Fibroblast of skin of scalp (primary cell): ENCODE measurements around the gene HDDC2.

Source experiments
- DNase-seq: peaks from one replicate; pipeline ENCODE4 v3.0.0-alpha.2; 2013

Gene HDDC2

GRCh38 chr6:125269328-125269985 is 32.3 kb downstream of the HDDC2 start:
- DNase-seq = no peak

GRCh38 chr6:125268765-125269164 is 33.0 kb downstream of the HDDC2 start:
- no peak for DNase-seq

- DNase-seq = no peak
Measured at GRCh38 chr6:125267806-125268523, 33.8 kb downstream of the HDDC2 start.

- no peak for DNase-seq
Measured at GRCh38 chr6:125264476-125264875, 37.3 kb downstream of the HDDC2 start.

- peak; percentile 92 for DNase-seq
Measured at GRCh38 chr6:125262016-125263013, 39.5 kb downstream of the HDDC2 start.

GRCh38 chr6:125259354-125259736 is 42.4 kb downstream of the HDDC2 start:
- no peak for DNase-seq

- no peak for DNase-seq
Measured at GRCh38 chr6:125258651-125259353, 43.0 kb downstream of the HDDC2 start.

GRCh38 chr6:125257351-125257750 is 44.4 kb downstream of the HDDC2 start:
- DNase-seq = no peak

GRCh38 chr6:125255201-125255600 is 46.6 kb downstream of the HDDC2 start:
- peak; percentile 57 for DNase-seq

- DNase-seq = no peak
Measured at GRCh38 chr6:125254321-125254720, 47.4 kb downstream of the HDDC2 start.

- DNase-seq = no peak
Measured at GRCh38 chr6:125253881-125254280, 47.9 kb downstream of the HDDC2 start.

- peak; percentile 83 for DNase-seq
Measured at GRCh38 chr6:125252891-125253290, 48.9 kb downstream of the HDDC2 start.

- peak; percentile 86 for DNase-seq
Measured at GRCh38 chr6:125251516-125252220, 50.1 kb downstream of the HDDC2 start.

GRCh38 chr6:125250511-125250910 is 51.3 kb downstream of the HDDC2 start:
- DNase-seq = no peak

- DNase-seq = no peak
Measured at GRCh38 chr6:125248136-125248535, 53.6 kb downstream of the HDDC2 start.

GRCh38 chr6:125246566-125246965 is 55.2 kb downstream of the HDDC2 start:
- DNase-seq = peak; percentile 65

GRCh38 chr6:125245523-125246264 is 56.1 kb downstream of the HDDC2 start:
- no peak for DNase-seq

GRCh38 chr6:125245109-125245508 is 56.7 kb downstream of the HDDC2 start:
- DNase-seq = no peak

GRCh38 chr6:125237764-125238163 is 64.0 kb downstream of the HDDC2 start:
- DNase-seq = no peak

GRCh38 chr6:125236536-125237327 is 65.0 kb downstream of the HDDC2 start:
- peak; percentile 53 for DNase-seq
